T-helper 1 cell treated with Interleukin-12 subunit alpha and Interleukin-12 subunit beta and Interleukin-4 antibody, amounts not matched to agents 30 μg/mL and 1 μg/mL, for 36 hours (primary cell): Measurements from ENCODE around the gene KCNK2.
"Not testable (repeated sequence)": the region's sequence is repeated elsewhere in the genome, so short reads cannot be mapped to it uniquely, and the experiment has no call there.

Experiments
- H3K27ac Mint-ChIP-seq: one replicate; pipeline ENCODE4 v1.8.0; 2021; ENCODE audit warnings: mild to moderate bottlenecking, mixed read lengths
- H3K27me3 Mint-ChIP-seq: one replicate; pipeline ENCODE4 v1.8.0; 2021; ENCODE audit warnings: low read depth, mixed read lengths
- H3K36me3 Mint-ChIP-seq: one replicate; pipeline ENCODE4 v1.8.0; 2021; ENCODE audit warnings: low read depth, mixed read lengths
- H3K4me1 Mint-ChIP-seq: one replicate; pipeline ENCODE4 v1.8.0; 2021; ENCODE audit warnings: low read depth, mixed read lengths
- H3K4me3 Mint-ChIP-seq: one replicate; pipeline ENCODE4 v1.8.0; 2021; ENCODE audit warnings: mild to moderate bottlenecking, moderate library complexity, mixed read lengths
- H3K9me3 Mint-ChIP-seq: one replicate; pipeline ENCODE4 v1.8.0; 2021; ENCODE audit warnings: mixed read lengths

KCNK2 gene

GRCh38 chr1:215156232-215156631, 73.7 kb downstream of the KCNK2 start:
- Mint-ChIP-seq H3K9me3 (no peaks in the 10 kb centered on the region), H3K36me3 (no peaks in the 10 kb centered on the region), H3K4me1 (no peaks in the 10 kb centered on the region), H3K4me3 (no peak overlapping the region), H3K27ac (no peak overlapping the region), H3K27me3 (no peaks in the 10 kb centered on the region)

DNA sequence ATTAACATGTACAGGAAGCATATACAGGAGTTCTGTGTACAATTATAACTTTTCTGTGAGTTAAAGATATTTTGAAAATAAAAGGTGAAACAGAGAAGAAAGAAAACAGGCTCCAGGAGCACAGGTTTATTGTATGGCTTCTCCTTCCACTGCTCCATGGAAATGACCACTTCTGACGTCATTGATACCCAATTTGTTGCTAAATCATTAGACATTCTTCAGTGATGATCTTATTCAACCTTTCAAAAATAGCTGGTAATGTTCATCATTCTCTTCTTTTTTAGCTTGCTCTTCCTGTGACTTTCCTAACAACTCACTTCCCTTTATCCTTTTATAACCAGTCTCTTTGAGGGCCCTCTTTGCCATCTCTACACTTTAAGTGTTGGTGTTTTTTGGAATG, 77.8 kb downstream of the KCNK2 start:
- H3K27ac Mint-ChIP-seq = no peak overlapping the region

DNA sequence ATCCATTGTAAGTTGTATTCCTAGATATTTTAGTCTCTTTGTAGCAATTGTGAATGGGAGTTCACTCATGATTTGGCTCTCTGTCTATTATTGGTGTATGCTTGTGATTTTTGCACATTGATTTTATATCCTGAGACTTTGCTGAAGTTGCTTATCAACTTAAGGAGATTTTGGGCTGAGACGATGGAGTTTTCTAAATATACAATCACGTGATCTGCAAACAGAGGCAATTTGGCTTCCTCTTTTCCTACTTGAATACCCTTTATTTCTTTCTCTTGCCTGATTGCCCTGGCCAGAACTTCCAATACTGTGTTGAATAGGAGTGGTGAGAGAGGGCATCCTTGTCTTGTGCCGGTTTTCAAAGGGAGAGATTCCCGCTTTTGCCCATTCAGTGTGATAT, 80.6 kb downstream of the KCNK2 start:
- not testable (repeated sequence) for H3K9me3 Mint-ChIP-seq, H3K4me1 Mint-ChIP-seq, H3K36me3 Mint-ChIP-seq, H3K27me3 Mint-ChIP-seq, H3K27ac Mint-ChIP-seq, H3K4me3 Mint-ChIP-seq

More for the DNA sequence above, 77.8 kb downstream of the KCNK2 start:
- H3K4me1 Mint-ChIP-seq = no peaks in the 10 kb centered on the region
- H3K9me3 Mint-ChIP-seq = peaks cover 3% of the 10 kb centered on the region
- no peak overlapping the region for H3K4me3 Mint-ChIP-seq
- H3K36me3 Mint-ChIP-seq = no peaks in the 10 kb centered on the region
- no peaks in the 10 kb centered on the region for H3K27me3 Mint-ChIP-seq

DNA sequence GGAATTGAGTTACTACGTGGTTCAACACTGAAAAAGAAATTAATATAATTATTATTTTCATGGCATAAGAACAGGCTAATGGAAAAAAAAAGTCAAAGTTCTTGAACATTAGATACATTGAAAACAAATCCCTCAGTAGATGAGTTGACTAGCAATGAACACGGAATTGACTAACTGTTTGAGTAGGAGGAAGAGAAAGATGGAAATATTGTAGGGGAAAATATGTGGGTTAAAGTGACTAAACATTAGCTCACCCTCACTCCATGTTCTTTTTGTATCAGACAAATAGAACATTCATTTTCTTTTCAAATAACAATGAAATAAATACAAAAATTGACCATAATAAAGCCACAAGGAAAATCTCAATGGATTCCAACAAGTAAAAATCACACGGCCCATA, 84.3 kb downstream of the KCNK2 start:
- Mint-ChIP-seq H3K27ac (no peak overlapping the region), H3K4me1 (no peaks in the 10 kb centered on the region), H3K36me3 (no peaks in the 10 kb centered on the region), H3K4me3 (no peak overlapping the region), H3K9me3 (peaks cover 3% of the 10 kb centered on the region), H3K27me3 (no peaks in the 10 kb centered on the region)

- Mint-ChIP-seq H3K27me3 (no peaks in the 10 kb centered on the region), H3K4me1 (no peaks in the 10 kb centered on the region), H3K27ac (no peak overlapping the region), H3K4me3 (no peak overlapping the region), H3K9me3 (peaks cover 8% of the 10 kb centered on the region), H3K36me3 (no peaks in the 10 kb centered on the region)
These were observed 99.0 kb downstream of the KCNK2 start for GRCh38 chr1:215181518-215181917.

DNA sequence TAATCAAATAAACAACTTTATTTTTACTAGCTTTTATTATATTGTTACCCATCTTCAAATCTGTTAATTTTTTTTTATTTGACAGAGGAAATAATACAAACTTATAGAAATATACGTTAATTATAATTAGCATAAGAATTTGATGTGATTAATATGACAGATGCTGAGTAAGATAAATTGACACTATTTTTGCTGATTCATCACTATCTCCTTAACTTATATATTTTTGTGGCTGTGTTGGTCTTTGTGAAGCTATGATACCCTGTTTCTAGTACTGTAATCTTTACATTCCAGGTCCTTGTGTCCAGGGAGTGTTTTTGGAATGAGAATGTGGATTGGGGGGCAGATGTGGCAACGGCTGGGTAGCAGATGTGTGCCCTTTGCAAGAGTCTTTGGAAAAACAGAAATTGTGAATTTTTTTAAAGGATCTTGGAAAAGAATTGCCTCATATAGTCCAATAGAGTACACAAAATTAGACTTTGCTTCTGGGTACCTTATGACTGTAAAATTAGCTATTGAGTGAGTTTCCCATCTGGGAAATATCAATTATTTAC, 102.6 kb downstream of the KCNK2 start:
- H3K4me3 Mint-ChIP-seq = no peak overlapping the region
- no peaks in the 10 kb centered on the region for H3K4me1 Mint-ChIP-seq
- peaks cover 8% of the 10 kb centered on the region for H3K9me3 Mint-ChIP-seq
- no peaks in the 10 kb centered on the region for H3K27me3 Mint-ChIP-seq
- no peak overlapping the region for H3K27ac Mint-ChIP-seq
- no peaks in the 10 kb centered on the region for H3K36me3 Mint-ChIP-seq

DNA sequence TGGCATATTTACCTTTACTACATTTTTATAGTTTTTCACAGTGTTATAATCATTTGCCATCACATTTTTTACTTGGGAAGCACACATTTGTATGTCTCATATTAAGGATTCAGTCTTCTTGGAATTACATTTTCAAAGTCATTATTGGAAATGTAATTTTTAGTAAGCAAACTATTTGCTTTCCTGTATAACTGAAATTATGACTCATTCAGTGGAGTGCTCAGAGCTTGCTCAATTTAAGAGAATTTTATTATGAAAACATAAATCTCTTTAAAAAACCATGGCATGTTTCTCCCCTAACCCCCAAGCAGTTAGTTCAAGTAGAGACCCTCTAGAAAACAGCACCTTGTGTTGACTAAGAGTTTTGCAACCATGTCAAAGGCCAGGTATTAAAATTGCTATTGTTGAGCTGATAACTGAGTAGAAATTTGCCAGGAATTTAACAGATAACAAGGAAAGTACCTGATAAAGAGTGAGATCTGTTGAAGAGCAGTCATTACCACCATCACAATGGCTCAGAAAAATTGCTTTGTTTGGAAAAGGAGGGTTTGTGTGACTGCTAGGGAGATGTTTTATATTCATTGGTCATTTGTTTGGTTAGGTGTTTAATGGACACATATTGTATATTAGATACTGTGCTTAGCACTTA, 105.9 kb downstream of the KCNK2 start:
- Mint-ChIP-seq H3K4me1 (no peaks in the 10 kb centered on the region), H3K4me3 (no peak overlapping the region), H3K27ac (no peak overlapping the region), H3K27me3 (no peaks in the 10 kb centered on the region), H3K36me3 (no peaks in the 10 kb centered on the region), H3K9me3 (peaks cover under 1% of the 10 kb centered on the region)

DNA sequence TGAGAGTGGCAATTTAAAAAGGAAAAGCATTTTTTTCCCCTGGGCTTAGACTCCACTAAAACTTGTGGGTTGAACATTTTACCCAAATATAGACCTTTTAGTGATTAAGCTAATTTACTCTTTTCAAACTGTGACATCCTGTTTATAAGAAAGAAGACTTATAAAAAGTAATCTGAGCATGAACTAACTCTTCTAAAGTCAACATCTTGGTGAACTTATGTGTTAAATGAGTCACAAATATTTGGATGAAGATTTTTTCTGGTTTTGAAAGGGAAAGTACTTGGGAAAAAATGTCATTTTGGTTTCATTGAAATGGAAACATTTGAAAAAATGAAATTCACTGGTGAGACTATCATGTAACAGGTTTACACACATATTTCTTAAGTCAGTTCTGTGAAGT, 109.8 kb downstream of the KCNK2 start:
- H3K4me1 Mint-ChIP-seq = no peaks in the 10 kb centered on the region
- H3K36me3 Mint-ChIP-seq = no peaks in the 10 kb centered on the region
- H3K4me3 Mint-ChIP-seq = no peak overlapping the region
- H3K9me3 Mint-ChIP-seq = no peaks in the 10 kb centered on the region
- H3K27me3 Mint-ChIP-seq = no peaks in the 10 kb centered on the region
- no peak overlapping the region for H3K27ac Mint-ChIP-seq

- Mint-ChIP-seq H3K4me1 (no peaks in the 10 kb centered on the region), H3K9me3 (no peaks in the 10 kb centered on the region), H3K36me3 (no peaks in the 10 kb centered on the region), H3K27me3 (no peaks in the 10 kb centered on the region), H3K27ac (no peak overlapping the region), H3K4me3 (no peak overlapping the region)
These were observed 115.5 kb downstream of the KCNK2 start for GRCh38 chr1:215198021-215198420.

- H3K27me3 Mint-ChIP-seq = no peaks in the 10 kb centered on the region
These were observed 117.6 kb downstream of the KCNK2 start for GRCh38 chr1:215200121-215200520.

GRCh38 chr1:215201283-215201682, 118.7 kb downstream of the KCNK2 start:
- Mint-ChIP-seq H3K4me1 (no peaks in the 10 kb centered on the region), H3K4me3 (no peak overlapping the region), H3K27ac (no peak overlapping the region), H3K9me3 (no peaks in the 10 kb centered on the region), H3K36me3 (no peaks in the 10 kb centered on the region), H3K27me3 (no peaks in the 10 kb centered on the region)

More at GRCh38 chr1:215200121-215200520, 117.6 kb downstream of the KCNK2 start:
- Mint-ChIP-seq H3K4me3 (no peak overlapping the region), H3K27ac (no peak overlapping the region), H3K4me1 (no peaks in the 10 kb centered on the region), H3K9me3 (no peaks in the 10 kb centered on the region), H3K36me3 (no peaks in the 10 kb centered on the region)

DNA sequence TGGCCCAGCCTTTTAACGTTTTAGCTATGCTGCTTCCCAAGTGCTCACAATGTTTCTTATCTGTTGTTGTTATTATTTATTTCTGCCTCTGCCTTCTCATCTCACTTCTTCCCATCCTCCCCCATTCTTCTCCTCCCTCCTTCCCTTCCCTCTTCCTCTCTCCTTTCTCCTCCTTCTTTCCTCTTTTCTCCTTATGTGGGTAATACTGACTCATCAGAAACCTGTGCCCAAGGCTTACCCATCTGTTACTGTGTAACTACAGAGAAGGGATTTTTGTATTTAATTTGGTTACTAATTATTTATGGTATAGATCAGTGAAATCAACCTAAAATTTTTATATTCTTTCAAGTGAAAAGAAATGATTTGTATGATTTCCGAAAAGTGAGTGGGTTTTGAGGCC, 120.3 kb downstream of the KCNK2 start:
- Mint-ChIP-seq H3K4me1 (no peaks in the 10 kb centered on the region), H3K27me3 (no peaks in the 10 kb centered on the region), H3K4me3 (no peak overlapping the region), H3K9me3 (no peaks in the 10 kb centered on the region), H3K36me3 (no peaks in the 10 kb centered on the region), H3K27ac (no peak overlapping the region)

DNA sequence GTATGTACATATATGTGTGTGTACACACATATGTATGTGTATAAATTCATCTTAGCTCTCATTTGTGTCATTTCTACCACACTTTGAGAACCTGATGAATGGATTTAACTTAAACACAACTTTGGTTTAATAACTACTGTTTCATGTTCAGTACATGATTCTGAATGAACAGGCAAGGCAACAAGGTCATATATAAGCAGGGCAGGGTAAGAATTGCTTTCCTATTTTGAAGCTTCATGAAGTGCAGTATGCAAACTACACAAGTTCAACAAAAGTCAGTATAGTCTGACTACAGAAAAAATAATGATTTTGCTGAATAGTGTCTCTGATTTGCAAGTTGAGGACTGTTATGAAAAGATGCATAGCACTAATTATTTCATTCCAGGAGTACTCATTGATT, 127.6 kb downstream of the KCNK2 start:
- H3K36me3 Mint-ChIP-seq = no peaks in the 10 kb centered on the region
- H3K4me1 Mint-ChIP-seq = no peaks in the 10 kb centered on the region
- H3K27me3 Mint-ChIP-seq = no peaks in the 10 kb centered on the region
- no peak overlapping the region for H3K27ac Mint-ChIP-seq
- H3K9me3 Mint-ChIP-seq = no peaks in the 10 kb centered on the region
- no peak overlapping the region for H3K4me3 Mint-ChIP-seq

- no peaks in the 10 kb centered on the region for H3K9me3 Mint-ChIP-seq
- H3K4me1 Mint-ChIP-seq = no peaks in the 10 kb centered on the region
- no peaks in the 10 kb centered on the region for H3K27me3 Mint-ChIP-seq
- H3K36me3 Mint-ChIP-seq = no peaks in the 10 kb centered on the region
- H3K4me3 Mint-ChIP-seq = no peak overlapping the region
- H3K27ac Mint-ChIP-seq = no peak overlapping the region
These were observed 133.3 kb downstream of the KCNK2 start for GRCh38 chr1:215215846-215216245.

- Mint-ChIP-seq H3K4me1 (no peaks in the 10 kb centered on the region), H3K4me3 (no peak overlapping the region), H3K27ac (no peak overlapping the region), H3K36me3 (no peaks in the 10 kb centered on the region), H3K27me3 (no peaks in the 10 kb centered on the region), H3K9me3 (no peaks in the 10 kb centered on the region)
These were observed 136.8 kb downstream of the KCNK2 start for GRCh38 chr1:215219372-215219771.

DNA sequence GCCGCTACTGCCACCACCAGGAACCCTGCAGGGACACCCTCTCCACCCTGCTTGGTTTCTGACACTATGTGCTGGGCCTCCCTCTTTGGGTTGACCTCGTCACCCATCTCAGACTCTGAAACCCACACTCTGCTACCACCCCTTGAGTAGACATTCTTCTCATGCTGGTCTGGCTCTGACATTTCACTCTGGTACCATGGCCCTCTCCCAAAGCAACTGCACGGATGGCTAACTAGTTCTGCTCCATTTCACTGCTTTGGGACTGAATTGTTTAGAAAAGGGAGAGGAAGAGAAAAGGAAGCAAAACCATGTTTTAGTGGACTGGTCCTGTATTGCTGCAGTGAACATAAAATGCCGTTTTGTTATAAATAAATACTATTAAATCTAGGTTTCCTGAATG, 137.8 kb downstream of the KCNK2 start:
- H3K27me3 Mint-ChIP-seq = no peaks in the 10 kb centered on the region
- H3K27ac Mint-ChIP-seq = no peak overlapping the region
- no peak overlapping the region for H3K4me3 Mint-ChIP-seq
- H3K36me3 Mint-ChIP-seq = no peaks in the 10 kb centered on the region
- no peaks in the 10 kb centered on the region for H3K9me3 Mint-ChIP-seq
- no peaks in the 10 kb centered on the region for H3K4me1 Mint-ChIP-seq
